ENCODE results near the gene UACA. TPM values are rescaled to one million over a fixed set of nuclear protein-coding genes. Genes with fewer than 3 reads are reported as not detected.

The UACA gene
- total and polyA plus RNA-seq, 2 experiments from 2014 or later = 21.5 to 35.8 TPM

- TF ChIP-seq, protein P1, sequence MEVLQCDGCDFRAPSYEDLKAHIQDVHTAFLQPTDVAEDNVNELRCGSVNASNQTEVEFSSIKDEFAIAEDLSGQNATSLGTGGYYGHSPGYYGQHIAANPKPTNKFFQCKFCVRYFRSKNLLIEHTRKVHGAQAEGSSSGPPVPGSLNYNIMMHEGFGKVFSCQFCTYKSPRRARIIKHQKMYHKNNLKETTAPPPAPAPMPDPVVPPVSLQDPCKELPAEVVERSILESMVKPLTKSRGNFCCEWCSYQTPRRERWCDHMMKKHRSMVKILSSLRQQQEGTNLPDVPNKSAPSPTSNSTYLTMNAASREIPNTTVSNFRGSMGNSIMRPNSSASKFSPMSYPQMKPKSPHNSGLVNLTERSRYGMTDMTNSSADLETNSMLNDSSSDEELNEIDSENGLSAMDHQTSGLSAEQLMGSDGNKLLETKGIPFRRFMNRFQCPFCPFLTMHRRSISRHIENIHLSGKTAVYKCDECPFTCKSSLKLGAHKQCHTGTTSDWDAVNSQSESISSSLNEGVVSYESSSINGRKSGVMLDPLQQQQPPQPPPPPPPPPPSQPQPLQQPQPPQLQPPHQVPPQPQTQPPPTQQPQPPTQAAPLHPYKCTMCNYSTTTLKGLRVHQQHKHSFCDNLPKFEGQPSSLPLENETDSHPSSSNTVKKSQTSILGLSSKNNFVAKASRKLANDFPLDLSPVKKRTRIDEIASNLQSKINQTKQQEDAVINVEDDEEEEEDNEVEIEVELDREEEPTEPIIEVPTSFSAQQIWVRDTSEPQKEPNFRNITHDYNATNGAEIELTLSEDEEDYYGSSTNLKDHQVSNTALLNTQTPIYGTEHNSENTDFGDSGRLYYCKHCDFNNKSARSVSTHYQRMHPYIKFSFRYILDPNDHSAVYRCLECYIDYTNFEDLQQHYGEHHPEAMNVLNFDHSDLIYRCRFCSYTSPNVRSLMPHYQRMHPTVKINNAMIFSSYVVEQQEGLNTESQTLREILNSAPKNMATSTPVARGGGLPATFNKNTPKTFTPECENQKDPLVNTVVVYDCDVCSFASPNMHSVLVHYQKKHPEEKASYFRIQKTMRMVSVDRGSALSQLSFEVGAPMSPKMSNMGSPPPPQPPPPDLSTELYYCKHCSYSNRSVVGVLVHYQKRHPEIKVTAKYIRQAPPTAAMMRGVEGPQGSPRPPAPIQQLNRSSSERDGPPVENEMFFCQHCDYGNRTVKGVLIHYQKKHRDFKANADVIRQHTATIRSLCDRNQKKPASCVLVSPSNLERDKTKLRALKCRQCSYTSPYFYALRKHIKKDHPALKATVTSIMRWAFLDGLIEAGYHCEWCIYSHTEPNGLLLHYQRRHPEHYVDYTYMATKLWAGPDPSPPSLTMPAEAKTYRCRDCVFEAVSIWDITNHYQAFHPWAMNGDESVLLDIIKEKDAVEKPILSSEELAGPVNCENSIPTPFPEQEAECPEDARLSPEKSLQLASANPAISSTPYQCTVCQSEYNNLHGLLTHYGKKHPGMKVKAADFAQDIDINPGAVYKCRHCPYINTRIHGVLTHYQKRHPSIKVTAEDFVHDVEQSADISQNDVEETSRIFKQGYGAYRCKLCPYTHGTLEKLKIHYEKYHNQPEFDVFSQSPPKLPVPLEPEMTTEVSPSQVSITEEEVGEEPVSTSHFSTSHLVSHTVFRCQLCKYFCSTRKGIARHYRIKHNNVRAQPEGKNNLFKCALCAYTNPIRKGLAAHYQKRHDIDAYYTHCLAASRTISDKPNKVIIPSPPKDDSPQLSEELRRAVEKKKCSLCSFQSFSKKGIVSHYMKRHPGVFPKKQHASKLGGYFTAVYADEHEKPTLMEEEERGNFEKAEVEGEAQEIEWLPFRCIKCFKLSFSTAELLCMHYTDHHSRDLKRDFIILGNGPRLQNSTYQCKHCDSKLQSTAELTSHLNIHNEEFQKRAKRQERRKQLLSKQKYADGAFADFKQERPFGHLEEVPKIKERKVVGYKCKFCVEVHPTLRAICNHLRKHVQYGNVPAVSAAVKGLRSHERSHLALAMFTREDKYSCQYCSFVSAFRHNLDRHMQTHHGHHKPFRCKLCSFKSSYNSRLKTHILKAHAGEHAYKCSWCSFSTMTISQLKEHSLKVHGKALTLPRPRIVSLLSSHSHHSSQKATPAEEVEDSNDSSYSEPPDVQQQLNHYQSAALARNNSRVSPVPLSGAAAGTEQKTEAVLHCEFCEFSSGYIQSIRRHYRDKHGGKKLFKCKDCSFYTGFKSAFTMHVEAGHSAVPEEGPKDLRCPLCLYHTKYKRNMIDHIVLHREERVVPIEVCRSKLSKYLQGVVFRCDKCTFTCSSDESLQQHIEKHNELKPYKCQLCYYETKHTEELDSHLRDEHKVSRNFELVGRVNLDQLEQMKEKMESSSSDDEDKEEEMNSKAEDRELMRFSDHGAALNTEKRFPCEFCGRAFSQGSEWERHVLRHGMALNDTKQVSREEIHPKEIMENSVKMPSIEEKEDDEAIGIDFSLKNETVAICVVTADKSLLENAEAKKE (CRISPR knock-in tag; IDR thresholded peaks at IDR 0.05) = no peak
- TF ChIP-seq JUNB (IDR thresholded peaks at IDR 0.05; ENCODE audit: unreplicated experiment) = no peak
- TF ChIP-seq ZNF114 (CRISPR knock-in tag; IDR thresholded peaks at IDR 0.05) = no peak
- no peak for TF ChIP-seq CREB1 (CRISPR knock-in tag; IDR thresholded peaks at IDR 0.05; ENCODE audit: low read depth)
Observed at GRCh38 chr15:70783610-70784022, 20.3 kb upstream of the UACA start (continued).

- Histone ChIP-seq H3K4me2 (no peak overlapping the region), H3K9me2 (ENCODE audit: insufficient read depth) (no peaks in the 10 kb centered on the region), H3K79me2 (replicated peaks; ENCODE audit: insufficient read depth) (no peaks in the 10 kb centered on the region), H3K27me3 (ENCODE audit: insufficient read depth) (no peaks in the 10 kb centered on the region), H3F3A (replicated peaks; ENCODE audit: low read depth) (no peaks in the 10 kb centered on the region), H3K4me1 (ENCODE audit: insufficient read depth) (no peaks in the 10 kb centered on the region), H4K20me1 (replicated peaks; ENCODE audit: insufficient read depth) (no peaks in the 10 kb centered on the region), H3K36me3 (ENCODE audit: insufficient read depth) (no peaks in the 10 kb centered on the region), H2AFZ (no peak overlapping the region), H3K27ac (ENCODE audit: low read depth) (no peak overlapping the region), H3K4me3 (no peak overlapping the region)
- ATAC-seq = no peak
- H3K4me1 Mint-ChIP-seq = no peaks in the 10 kb centered on the region; the same call in 2 of the 3 replicates
- no peaks in the 10 kb centered on the region for H3K36me3 Mint-ChIP-seq (ENCODE audit: low read depth)
- DNase-seq (ENCODE audit: low spot score) = no peak
- no peak overlapping the region for H3K27ac Mint-ChIP-seq
- H3K9me3 Mint-ChIP-seq = no peaks in the 10 kb centered on the region
- H3K27me3 Mint-ChIP-seq (ENCODE audit: insufficient read depth, low read depth, poor library complexity) = peaks cover 2% of the 10 kb centered on the region
- H3K4me3 Mint-ChIP-seq = no peak overlapping the region
- TF ChIP-seq EZH2 (IDR thresholded peaks at IDR 0.05; ENCODE audit: low read depth, unreplicated experiment) (no peak), CREB1 (CRISPR knock-in tag; IDR thresholded peaks at IDR 0.05; ENCODE audit: low read depth) (no peak), JUNB (IDR thresholded peaks at IDR 0.05; ENCODE audit: unreplicated experiment) (no peak)
- TF ChIP-seq, protein P1 (CRISPR knock-in tag; IDR thresholded peaks at IDR 0.05) = no peak
- TF ChIP-seq, protein P2, sequence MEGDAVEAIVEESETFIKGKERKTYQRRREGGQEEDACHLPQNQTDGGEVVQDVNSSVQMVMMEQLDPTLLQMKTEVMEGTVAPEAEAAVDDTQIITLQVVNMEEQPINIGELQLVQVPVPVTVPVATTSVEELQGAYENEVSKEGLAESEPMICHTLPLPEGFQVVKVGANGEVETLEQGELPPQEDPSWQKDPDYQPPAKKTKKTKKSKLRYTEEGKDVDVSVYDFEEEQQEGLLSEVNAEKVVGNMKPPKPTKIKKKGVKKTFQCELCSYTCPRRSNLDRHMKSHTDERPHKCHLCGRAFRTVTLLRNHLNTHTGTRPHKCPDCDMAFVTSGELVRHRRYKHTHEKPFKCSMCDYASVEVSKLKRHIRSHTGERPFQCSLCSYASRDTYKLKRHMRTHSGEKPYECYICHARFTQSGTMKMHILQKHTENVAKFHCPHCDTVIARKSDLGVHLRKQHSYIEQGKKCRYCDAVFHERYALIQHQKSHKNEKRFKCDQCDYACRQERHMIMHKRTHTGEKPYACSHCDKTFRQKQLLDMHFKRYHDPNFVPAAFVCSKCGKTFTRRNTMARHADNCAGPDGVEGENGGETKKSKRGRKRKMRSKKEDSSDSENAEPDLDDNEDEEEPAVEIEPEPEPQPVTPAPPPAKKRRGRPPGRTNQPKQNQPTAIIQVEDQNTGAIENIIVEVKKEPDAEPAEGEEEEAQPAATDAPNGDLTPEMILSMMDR (conservative IDR thresholded peaks at IDR 0.05; ENCODE audit: low read depth in 2 of 2) = no peak
Observed at GRCh38 chr15:70783041-70783440, 19.7 kb upstream of the UACA start.

Measured in GM23338 (cell line).